Measurements from ENCODE around the gene STX1A. TPM values are rescaled to one million over a fixed set of nuclear protein-coding genes. Genes with fewer than 3 reads are reported as not detected.

Gene STX1A
- total and polyA plus RNA-seq, 2 of the 13 experiments (the other 11 are each of a cell fraction or from before 2014, with no cell fraction given) = 6.1 to 12.2 TPM

DNA sequence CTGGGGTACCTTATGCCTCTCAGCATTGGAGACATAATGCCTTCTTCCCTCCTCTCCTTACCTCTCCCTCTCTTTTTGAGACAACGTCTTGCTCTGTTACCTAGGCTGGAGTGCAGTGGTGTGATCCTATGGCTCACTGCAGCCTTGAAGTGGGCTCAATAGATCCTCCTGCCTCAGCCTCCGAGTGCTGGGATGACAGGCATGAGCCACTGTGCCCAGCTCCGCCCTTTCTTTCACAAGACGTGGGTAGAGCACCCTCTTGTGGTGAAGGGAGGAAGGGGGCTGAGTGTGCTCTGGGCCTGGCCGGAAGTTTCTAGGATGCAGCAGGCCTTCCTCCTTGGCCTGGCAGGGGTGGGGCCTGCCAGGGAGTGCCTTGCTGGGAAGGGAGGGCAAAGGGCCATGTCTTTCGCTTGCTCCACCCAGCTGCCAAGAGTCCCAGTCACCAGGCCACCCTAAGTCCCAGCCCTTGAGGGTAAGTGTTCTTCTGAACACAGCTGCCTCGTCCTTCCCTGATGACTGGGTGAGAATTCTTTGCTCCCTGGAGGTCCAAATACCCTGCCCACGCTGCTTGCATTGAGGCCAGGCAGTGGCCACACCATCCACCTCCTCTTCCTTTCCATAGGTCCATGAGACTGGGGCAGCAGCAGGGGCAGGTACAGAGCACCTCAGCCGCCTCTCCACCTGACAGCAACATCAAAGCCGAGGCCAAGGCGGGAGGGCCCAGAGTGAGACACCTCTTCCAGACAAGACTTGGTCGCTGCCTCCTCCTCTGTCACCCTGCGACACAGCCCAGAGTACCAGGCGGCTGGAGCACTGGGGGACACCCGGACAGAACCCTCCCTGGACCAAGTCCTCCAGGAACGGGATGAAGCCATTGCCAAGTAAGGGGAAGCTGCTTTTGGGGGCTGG lies 15.4 kb upstream of the STX1A start (continued):
- TF ChIP-seq TEAD3 (CRISPR knock-in tag; optimal IDR thresholded peaks at IDR 0.05; ENCODE audit: borderline replicate concordance) (peak; percentile 59), ELK4 (CRISPR knock-in tag; IDR thresholded peaks at IDR 0.05; ENCODE audit: borderline replicate concordance) (no peak), ZNF337 (CRISPR knock-in tag; IDR thresholded peaks at IDR 0.05; ENCODE audit: borderline replicate concordance, low read depth) (no peak), ZBTB10 (CRISPR knock-in tag; IDR thresholded peaks at IDR 0.05; ENCODE audit: borderline replicate concordance) (no peak), MTA1 (CRISPR knock-in tag; IDR thresholded peaks at IDR 0.05; ENCODE audit: borderline replicate concordance) (no peak), ZBED4 (CRISPR knock-in tag; IDR thresholded peaks at IDR 0.05; ENCODE audit: borderline replicate concordance) (no peak), SKI (IDR thresholded peaks at IDR 0.05; ENCODE audit: partially characterized antibody) (no peak), ZFY (CRISPR knock-in tag; IDR thresholded peaks at IDR 0.05) (peak; percentile 80; the same call in 1 of the 2 replicates), CHCHD3 (CRISPR knock-in tag; IDR thresholded peaks at IDR 0.05) (no peak), KDM2A (CRISPR knock-in tag; IDR thresholded peaks at IDR 0.05; ENCODE audit: borderline replicate concordance, low read depth) (peak; percentile 88), PREB (CRISPR knock-in tag; IDR thresholded peaks at IDR 0.05) (no peak), KMT2B (CRISPR knock-in tag; IDR thresholded peaks at IDR 0.05) (peak; percentile 30; the same call in 1 of the 2 replicates), MTF2 (CRISPR knock-in tag; IDR thresholded peaks at IDR 0.05; ENCODE audit: borderline replicate concordance) (no peak), PRMT3 (CRISPR knock-in tag; IDR thresholded peaks at IDR 0.05; ENCODE audit: borderline replicate concordance, low read depth) (no peak), NCOA2 (CRISPR knock-in tag; IDR thresholded peaks at IDR 0.05) (no peak)
- TF ChIP-seq, protein P1, sequence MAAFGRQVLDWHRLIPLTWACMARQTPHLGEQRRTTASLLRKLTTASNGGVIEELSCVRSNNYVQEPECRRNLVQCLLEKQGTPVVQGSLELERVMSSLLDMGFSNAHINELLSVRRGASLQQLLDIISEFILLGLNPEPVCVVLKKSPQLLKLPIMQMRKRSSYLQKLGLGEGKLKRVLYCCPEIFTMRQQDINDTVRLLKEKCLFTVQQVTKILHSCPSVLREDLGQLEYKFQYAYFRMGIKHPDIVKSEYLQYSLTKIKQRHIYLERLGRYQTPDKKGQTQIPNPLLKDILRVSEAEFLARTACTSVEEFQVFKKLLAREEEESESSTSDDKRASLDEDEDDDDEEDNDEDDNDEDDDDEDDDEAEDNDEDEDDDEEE (CRISPR knock-in tag; IDR thresholded peaks at IDR 0.05) = 0 out of 2 replicates have a peak, but pooled peaks have one; percentile 60
